HG03571 (cell line): ENCODE data around the gene MSN.
A peak's percentile ranks its signal among the peaks of the same experiment; 100 is the strongest.

Source experiments
- ATAC-seq: cut with Tn5 transposase; IDR thresholded peaks from one replicate; pipeline ENCODE4 v1.9.1; 2021; ENCODE audit not compliant: unreplicated experiment

MSN gene

DNA sequence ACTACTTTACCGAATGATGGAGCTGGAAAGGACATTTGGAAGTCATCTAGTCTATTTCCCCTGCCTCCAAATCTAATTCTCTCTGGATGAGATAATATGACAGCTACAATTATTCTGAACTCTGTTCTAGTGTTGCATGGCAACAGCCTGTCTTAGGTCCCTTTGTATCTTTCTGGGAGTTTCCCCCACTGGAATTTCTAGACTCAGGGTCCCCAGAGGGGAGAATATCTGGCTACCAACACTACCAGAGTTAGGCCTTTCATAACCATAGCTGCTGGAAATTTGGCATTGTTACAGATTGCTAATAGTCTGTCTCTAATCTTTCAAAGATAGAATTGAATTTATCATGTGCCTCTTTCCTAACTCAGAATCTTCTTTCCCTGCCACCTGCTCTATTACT is 4.5 kb downstream of the MSN start:
- no peak for ATAC-seq

DNA sequence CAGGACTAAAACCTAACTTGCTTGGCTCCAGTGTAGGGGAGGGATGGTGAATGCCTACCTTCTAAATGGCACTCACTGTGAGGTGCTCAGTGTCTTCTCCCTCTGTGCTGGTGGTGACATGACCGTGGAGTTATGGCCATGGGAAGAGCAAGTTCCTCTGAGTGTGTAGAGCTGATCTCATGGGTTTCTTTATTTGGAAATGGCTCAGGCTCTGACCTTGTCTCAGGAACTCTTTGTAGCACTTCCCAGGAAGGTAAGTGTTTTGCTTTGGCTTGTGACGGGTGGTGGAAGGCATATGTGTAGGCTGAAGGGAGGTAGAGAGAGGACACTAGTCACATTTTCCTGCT is 6.4 kb downstream of the MSN start:
- ATAC-seq = no peak

DNA sequence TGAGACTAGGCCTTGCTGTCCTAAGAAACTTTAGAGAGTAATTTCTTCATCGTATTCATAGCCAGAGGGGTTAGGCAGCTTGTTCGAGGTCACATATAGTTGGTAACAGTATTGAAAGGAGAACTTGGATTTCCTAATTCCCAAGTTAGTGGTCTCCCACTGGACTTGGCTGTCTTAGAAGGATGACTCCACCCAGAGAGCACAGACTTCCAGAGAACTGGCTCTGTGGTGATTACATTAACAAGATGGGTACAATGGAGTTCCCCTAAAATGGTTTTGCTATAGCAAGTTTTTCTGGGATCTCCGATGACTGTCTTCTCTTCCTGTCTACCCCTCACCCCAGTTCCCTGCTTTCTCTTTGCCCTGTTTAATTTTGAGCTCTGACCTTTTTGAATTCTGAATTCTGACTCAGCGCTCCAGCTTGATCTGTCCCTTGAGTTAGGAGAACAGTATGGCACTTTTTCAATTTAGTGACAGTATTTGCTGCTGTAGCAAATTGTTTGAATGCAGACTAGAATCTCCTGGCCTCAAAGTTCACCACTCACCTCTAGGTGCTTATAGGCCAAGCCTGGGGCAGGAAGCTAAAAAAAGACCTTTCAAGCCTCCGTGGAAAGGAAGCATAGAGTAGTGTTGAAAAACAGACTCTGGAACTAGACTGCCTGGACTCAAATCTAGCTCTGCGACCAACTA is 6.9 kb downstream of the MSN start:
- no peak for ATAC-seq

DNA sequence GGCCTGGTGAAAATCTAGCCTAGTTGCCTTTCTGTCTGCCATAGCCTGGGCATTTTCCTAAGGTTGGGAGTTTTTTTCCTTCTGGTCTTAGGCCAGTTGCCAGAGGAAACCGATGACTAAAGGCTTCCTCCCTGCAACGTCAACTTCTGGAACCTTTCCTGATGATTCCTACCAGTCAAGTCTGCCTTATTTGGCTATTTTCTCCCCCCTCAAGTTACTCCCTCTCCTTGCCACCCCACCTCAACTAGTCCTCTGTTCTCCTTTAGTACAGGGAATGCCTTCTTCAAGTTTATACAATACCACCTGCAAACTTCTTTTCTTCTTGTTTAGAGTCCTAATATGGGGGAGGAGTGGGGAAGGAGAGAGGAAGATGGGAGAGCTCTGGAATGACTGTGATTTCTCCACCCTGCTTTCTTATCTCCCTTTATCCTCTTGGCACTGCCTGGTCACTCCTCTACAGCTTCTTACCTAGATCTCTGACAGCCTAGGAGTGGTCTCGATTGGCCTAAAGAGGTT is 10.6 kb downstream of the MSN start:
- ATAC-seq = no peak

DNA sequence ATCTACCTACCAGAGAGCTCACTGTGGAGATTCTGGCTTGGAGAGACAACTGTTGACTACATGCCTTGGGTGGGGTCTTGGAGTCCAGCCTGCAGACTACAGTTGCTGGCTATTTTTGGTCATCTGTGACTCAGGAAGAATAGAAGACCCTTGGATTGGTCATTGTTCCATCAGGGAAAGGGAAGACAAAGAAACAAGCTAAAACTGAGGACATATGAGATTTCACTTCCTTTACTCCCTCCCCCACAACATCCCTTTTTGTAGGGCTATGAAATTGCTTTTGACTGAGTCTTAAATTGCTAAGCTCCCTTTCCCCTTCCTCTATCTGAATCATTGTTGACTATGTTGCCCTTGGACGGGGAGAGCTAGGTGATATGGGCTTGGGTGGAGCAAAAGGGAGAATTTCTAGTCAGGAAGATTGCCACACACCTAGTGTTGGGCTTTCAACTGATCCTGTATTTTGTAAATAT is 11.7 kb downstream of the MSN start:
- no peak for ATAC-seq

DNA sequence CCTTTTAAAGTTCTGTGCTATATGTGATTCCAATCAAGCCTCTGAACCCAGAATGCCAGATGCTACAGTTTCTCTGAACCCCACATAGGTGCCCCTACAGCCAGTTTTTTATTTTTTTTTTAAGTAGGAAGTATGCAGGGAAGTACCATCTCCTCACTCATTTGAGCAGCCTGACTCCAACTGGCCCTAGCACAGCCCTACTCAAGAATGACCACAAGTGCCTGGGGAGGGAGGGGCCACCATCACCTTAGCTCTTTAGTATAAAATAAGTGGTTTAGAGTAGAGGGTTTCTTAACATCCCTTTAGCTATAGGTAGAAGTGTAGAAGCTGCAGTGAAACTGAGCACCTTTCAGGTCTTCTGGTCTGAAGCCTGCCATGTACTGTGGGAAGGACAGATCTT is 14.4 kb downstream of the MSN start:
- ATAC-seq = no peak

DNA sequence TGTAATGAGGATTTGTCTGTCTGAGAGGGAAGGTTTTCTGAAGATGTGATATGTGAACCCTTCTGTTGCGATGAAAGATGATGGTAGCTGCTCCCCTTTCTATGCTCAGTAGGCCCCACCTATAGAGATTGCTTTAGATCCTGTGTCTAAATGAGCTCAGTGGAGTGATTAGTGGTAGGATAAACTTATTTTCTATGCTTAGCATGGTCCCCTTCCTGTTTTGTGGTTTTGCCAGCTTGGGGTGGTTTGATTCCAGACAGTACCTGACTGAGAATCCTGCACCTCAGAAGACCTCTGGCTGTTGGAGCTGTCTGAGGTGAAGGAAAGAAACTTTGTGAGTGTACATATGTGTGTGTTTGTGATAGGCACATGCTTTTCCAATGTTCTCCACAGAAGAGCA is 17.7 kb downstream of the MSN start:
- ATAC-seq = no peak

DNA sequence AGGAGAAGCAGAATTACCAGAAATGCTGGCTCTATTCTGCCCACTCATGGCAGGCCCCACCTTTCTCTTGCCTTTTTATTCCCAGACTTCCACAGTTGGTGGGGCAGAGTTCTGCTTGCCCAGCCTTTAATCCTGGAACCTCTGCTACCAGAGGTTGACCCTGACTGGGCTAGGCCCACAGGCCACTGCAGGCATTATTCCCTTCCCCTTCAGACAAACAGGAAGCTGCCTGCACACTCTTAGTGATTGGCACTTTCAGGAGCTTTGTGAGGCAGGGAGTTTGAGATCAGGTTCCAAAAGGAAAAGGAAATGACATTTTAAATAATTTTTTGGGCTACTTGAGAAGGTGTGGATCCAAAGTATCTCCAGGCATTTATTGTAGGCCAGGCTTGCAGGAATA is 18.8 kb downstream of the MSN start:
- no peak for ATAC-seq

DNA sequence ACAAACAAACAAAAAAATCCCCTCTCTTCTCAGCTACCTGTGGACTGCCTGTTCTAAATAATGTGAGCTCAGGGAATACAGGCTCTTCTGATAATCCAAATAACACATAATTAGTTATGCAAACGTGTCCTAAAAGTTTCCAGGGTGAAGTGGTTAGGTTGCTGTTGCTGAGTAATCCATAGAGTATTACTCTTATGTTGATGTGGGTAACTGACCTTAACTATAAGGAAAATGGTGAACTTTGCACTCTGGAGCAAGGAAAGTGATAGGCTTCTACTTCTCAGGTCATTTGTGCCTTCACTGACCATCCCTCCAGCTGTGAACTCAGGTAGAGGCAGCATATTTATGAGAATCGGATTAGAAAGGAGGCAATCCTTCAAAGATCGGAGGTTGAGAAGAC is 19.9 kb downstream of the MSN start:
- no peak for ATAC-seq

DNA sequence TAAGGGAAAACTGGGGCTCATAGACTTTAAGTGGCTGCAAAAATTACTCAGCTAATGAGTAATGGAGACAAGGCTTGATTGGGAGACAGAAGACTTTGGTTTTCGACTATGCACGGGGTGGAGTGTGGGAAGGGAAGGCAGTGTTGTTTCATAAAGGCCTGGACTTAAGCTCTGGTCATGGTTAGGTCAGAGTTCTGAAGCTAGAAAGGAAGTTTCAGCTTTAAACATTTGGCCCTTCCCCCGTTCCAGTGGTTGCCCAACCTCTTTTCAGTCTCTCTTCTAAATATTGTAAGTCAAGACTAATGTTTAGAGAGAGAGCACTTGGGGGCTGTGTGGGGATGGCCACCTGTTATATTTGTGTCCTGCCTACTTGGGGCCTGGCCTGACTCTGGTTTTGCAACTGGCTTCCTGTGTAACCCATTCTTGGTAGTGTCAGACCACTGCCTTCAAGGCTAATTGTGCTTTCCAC is 21.0 kb downstream of the MSN start:
- peak; percentile 90 for ATAC-seq

DNA sequence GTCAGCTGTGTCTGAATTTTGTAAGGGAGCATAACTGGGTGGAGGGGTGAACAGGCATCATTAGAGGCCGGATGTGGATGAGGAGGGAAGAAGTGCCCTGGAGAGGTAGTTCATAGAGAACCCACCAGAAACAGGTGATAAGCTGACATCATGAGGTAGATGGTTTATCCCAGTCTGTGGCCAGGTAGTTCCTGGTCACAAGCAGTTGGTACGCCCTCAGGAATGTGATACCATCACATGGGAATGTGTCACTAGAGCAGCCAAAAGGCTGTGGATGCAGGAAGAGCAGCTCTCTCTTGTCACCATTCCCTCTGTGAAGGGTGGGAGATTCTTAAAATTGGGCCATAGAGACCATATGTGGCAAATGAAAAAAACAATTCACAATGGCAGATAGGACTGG is 21.9 kb downstream of the MSN start:
- ATAC-seq = no peak

DNA sequence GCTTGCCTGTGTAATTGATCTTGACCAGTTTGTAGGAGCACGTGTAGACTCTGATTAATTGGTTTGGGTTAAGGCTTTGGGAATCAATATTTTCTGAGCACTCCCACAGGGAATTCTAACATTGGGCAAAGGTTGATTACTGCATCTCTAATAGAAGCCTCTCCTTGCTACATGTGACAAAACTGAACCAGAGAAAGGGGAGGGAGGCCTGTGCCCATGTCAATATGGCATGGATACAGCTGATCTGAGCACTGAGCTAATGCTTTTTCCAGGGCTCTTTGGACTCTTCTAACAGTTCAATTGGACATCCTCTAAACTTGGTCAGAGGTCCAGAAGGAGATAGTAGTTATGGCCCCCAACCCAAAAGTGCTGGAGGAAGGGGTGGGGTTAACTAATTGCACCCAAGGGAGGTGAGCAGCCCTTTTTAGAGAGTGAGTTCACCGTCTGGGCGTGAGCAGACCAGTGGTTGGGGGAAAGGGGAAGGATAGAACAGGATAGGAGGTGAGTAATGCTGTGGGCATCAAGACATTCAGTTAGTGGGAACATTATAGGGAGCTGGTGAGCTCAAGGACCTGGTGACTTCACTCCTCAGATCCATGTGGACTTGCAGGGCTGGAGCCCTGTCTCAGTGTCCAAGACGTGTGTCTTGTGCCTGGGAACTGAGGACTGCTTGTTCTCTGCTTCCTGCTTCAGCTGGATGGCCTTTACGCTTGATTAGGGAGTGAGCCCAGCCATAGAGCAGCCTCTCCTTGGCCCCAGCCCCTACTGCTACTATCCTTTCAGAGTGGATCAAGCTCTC is 22.8 kb downstream of the MSN start:
- no peak for ATAC-seq

DNA sequence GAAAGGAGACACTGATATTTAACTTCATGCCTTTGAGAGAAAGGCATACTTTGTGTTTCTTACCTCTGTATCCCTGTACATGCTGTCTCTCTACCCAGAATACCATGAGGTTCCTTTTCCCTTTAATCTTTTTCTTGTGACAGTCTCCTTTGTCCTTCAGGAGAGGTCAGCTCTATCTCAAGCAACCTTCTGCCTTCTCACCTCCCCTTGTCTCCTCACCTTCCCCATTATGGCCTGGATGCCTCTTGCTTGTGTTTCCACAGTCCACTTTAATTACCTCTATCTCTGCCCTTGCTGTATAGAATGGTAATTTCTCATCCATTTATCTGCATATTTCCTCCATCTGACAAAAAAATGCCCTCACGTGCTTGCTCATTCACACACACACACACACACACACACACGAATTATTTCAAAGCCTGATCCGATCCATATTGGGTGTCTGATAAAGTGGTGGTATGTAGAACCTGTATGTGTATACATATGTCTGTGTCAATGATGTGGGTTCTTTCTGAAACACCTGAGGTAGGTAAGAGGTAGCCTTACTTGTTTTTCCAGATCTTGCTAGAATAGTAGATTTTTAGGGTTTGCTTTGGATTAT is 28.5 kb downstream of the MSN start:
- ATAC-seq = no peak

DNA sequence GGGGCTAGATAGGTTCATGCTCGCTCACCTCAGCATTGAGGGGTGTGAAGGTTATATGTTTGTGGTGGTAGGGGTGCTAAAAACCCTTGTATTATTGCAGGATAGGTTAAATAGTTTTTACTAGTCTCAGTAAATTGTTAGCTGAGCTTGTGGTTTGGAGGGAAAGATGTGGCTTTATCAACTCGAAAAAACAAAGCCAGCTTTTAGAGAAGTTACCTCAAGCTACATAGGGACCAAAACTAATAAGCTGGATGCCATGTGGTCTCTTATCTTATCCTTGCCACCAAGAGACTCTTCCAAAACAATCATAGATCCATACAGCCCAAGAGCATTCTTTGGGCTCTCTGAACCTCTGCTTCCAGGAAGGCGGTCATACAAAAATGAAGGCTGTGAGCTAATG is 29.2 kb downstream of the MSN start:
- ATAC-seq = no peak

DNA sequence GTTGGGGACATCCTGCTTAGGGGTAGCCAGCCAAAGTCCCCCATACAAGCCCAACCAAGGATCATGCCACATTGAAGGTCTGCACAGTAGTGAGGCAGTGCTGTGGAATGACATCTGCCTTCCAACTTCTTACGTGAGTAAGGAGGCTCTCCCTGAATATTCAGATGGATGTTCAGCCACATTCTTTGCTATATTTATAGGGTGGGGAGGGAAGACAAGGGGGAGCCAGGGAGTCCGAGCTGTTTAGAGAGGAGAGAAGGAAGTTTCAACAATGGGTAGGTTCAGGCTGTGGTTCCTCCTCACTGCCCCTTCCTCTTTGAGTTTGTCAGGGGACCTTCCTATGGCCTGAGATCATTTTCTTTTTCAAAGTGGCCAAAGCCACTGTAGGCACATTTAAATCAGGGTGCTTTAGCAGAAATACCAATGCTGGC is 29.8 kb downstream of the MSN start:
- ATAC-seq = no peak

DNA sequence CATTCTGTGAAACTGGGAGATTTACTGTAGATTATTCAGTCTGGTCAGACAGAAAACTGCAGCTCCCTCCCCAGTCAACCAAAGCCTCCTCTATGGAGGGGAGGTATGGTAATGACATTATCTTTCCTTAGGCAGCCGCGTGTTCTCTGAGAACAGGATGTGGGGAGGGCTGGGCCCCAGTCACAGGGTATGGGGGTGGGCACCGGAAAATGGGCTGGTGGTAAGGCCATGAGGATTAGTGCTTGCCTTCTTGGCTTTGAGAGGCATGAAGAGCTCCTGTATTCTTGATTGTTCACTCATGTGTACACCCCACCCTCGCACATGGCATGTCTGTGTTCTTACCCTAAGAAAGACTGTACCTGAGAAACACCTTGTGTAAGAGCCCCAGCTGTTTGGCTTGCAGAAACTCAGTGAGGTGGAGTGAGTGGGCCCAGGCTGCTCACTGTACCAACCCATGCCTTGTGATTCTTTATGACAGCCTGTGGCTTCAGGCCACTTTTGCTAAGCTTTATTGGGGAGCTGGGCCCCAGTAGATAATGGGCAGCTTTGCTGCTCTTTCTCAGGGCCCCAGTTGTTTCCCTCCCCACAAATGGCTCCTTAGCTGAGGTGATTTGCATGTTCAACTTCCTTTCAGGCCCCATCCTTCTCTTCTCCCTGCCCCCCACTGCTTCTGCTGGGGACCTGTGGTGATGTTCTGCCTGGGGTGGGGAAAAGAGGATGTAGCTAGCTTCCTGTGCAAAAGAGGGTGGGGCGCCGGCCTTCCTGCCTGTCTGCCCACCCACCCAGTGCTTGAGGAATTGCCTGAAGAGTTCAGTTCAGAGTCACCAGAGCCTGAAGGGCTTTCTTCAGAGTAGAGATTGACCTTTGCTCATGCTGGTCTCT is 30.7 kb downstream of the MSN start:
- peak; percentile 55 for ATAC-seq

DNA sequence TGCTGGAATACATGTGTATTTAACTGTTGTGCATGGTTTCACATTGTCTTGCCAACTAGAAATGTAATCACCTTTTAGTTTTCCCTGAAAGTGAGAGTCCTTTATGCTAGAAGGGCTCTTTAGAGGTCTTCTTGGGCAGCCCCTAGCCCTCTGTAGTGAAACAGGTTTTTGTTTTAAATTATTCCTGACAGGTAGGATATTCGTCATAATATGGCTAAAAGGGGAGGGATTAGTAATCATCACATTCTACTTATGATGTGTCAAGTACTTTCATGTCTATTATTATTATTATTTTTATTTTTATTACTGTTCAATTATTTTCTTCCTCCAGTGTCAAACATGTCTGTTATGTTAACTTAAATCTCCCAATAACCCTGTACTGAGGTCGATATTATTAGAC is 35.5 kb downstream of the MSN start:
- ATAC-seq = no peak

DNA sequence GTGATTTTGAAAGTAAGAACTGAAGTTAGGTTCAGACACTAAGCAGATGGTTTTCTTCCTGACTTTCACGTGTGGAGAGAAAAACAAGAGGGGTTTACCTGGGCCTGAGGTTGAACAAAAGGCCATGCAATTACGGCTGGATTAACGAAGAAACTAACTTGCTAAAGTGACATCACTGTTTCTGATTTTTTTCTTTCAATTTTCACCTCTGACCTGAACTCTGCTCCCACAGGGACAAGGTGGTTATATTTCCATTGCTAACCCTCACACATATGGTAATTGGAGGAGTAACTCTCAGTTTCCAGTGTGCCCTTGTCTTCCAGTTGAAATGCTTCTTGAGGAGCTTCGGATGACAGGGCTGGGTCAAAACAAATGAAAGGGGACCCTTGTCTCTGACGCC is 38.0 kb downstream of the MSN start:
- ATAC-seq = no peak

DNA sequence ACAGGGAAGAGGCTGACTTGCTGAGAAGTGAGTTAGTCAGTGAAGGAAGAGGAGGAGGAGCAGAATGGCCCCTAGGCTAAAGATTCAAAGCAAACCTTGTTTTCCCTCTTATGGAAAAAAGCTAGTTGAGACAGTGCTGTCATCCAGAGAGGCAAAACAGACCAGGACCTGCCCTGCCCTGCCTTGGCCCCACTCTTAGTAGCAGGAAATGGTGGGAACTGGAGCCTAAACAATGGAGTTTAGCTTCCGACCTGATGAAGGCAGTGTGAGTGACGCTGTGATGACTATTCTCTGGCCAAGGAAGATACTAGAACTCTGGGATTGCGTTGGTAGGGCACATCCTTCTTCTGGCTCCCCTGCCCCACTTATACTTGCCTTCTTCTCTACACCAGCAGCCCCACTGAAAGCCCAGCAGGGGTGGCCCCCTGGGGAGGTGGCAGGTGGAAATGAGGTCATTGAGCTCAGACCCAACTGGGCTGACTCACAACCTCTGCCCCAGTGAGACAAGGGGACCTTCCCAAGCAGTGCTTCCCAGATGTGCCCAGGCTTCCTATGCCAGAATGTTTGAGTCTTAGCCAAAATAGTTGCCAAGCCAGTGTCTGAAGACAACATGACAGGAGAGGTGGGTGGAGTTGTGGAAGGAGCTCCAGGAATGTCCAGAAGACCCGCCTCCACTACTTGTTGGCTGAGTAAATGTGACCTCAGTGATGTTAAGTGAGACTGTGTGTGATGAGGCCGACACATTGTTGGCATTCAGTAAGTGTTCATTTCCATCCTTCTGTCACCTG is 38.8 kb downstream of the MSN start:
- ATAC-seq = no peak

DNA sequence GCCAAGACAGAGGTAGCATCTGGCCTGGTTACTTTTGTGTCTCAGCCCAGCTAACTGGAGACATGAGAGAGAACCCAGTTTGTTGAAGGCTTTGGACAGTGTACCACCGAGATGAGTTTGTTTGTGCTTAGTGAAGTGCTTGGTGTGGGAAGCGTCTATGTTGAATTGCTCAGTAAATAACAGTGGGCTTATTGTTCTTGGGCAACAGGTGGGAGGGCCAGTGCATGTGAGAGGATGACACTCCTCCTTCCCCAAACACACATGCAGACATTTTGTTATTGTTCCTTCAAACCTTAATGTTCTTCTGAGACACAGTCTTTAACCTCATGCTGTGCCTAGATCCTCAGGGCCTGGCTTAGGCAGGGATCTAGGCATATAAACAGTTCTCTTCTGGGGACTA is 39.7 kb downstream of the MSN start:
- no peak for ATAC-seq
